ENCODE data around the gene TAOK3.
"Not testable (repeated sequence)": the region's sequence is repeated elsewhere in the genome, so short reads cannot be mapped to it uniquely, and the experiment has no call there.

TAOK3 gene

GRCh38 chr12:118354903-118355302 lies 17.8 kb downstream of the TAOK3 start:
- no peak for DNase-seq (ENCODE audit: low read depth)
- H3K4me3 ChIP-seq (ENCODE audit: low read depth, low read length) = no peak overlapping the region
- TF ChIP-seq CTCF (IDR thresholded peaks at IDR 0.05; ENCODE audit: control insufficient read depth, extremely low read depth, insufficient read depth) = no peak

GRCh38 chr12:118354503-118354902 lies 18.2 kb downstream of the TAOK3 start:
- H3K4me3 ChIP-seq (ENCODE audit: low read depth, low read length); DNase-seq (ENCODE audit: low read depth): not testable (repeated sequence)

DNA sequence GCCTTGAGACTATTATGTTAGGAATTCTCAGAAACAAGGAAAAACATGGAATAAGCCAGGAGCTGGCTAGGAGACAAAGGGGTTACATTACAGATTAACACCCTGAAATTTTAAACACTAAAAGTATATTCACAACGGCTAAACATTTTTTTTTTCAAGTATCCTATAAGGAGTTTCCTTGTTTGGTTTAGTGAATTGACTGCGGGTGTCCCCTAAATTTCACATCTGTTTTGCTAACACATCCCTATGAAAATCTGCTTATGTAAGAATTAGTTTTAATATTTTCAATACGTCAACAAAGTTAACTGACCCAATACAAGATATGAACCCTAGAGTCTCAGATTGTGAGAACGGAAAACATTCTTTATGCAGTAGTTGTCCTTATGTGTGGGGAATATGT lies 19.0 kb downstream of the TAOK3 start:
- no peak for TF ChIP-seq CTCF (IDR thresholded peaks at IDR 0.05; ENCODE audit: control insufficient read depth, extremely low read depth, insufficient read depth)
- DNase-seq (ENCODE audit: low read depth) = no peak

DNA sequence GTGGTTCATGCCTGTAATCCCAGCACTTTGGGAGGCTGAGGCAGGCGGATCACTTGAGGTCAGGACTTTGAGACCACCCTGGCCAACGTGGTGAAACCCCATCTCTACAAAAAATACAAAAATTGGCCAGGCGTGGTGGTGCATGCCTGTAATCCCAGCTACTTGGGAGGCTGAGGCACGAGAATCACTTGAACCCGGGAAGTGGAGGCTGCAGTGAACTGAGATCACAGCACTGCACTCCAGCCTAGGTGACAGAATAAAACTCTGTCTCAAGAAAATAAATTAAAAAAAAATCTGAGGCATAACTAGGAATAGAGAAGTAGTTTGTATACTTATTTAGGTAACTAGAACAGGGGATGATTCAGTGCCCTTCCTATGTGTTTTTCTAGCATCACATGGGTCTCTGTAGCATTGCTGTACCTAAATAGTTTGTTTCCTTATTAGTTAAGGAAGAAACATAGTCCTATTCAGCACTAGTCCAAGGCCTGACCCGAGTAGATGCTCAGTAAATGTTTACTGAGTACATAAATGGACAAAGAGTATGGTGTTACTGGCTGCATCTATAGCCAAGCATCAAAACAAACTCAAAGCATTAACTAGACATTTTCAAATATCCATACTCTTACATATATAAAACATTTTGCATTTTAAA lies 21.7 kb downstream of the TAOK3 start:
- no peak for TF ChIP-seq CTCF (IDR thresholded peaks at IDR 0.05; ENCODE audit: control insufficient read depth, extremely low read depth, insufficient read depth)
- H3K4me3 ChIP-seq (ENCODE audit: low read depth, low read length) = no peak overlapping the region
- peak; percentile 74 for DNase-seq (ENCODE audit: low read depth)

More for the DNA sequence above, 19.0 kb downstream of the TAOK3 start:
- H3K4me3 ChIP-seq (ENCODE audit: low read depth, low read length) = no peak overlapping the region

GRCh38 chr12:118347916-118348315 lies 24.8 kb downstream of the TAOK3 start:
- no peak overlapping the region for H3K4me3 ChIP-seq (ENCODE audit: low read depth, low read length)
- DNase-seq (ENCODE audit: low read depth) = no peak
- TF ChIP-seq CTCF (IDR thresholded peaks at IDR 0.05; ENCODE audit: control insufficient read depth, extremely low read depth, insufficient read depth) = no peak

- DNase-seq (ENCODE audit: low read depth) = no peak
- no peak for TF ChIP-seq CTCF (IDR thresholded peaks at IDR 0.05; ENCODE audit: control insufficient read depth, extremely low read depth, insufficient read depth)
Measured at GRCh38 chr12:118346895-118347294, 25.8 kb downstream of the TAOK3 start.

DNA sequence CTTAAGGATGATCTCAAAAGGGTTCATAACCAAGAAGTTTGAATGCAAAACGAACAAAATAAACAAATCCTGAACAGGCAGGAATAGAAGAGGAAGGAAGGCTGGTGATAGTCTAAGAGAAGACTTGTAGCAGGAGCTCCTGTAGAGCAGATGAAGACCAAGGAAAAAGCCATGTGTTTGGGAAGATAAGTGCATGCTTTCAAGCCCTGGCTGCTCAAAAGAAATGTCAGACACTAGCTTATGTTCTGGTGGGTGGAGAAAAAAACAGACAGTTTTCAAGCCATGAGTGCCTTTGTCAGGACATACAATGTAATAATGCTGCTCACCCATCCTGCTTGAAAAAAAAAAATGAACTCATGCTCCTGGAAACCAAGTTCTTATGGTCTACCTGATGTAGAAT lies 27.4 kb downstream of the TAOK3 start:
- no peak for DNase-seq (ENCODE audit: low read depth)
- H3K4me3 ChIP-seq (ENCODE audit: low read depth, low read length) = no peak overlapping the region
- TF ChIP-seq CTCF (IDR thresholded peaks at IDR 0.05; ENCODE audit: control insufficient read depth, extremely low read depth, insufficient read depth) = no peak

More at GRCh38 chr12:118346895-118347294, 25.8 kb downstream of the TAOK3 start:
- no peak overlapping the region for H3K4me3 ChIP-seq (ENCODE audit: low read depth, low read length)
